H9 (cell line): ENCODE results near the gene VIM. TPM values are rescaled to one million over a fixed set of nuclear protein-coding genes. Genes with fewer than 3 reads are reported as not detected.

Experiments
- DNase-seq: peaks from one replicate; pipeline ENCODE4 v3.0.0-alpha.2; 2017
- H2AFZ ChIP-seq: one replicate; pipeline ENCODE4 v1.6.1; 2013; ENCODE audit warnings: mild to moderate bottlenecking, low read length, control low read depth, moderate library complexity
- H2AK5ac ChIP-seq: 2 replicates; pipeline ENCODE4 v1.6.1; 2013; ENCODE audit warnings: low read length, control low read depth, mixed read lengths; ENCODE audit not compliant: insufficient read length
- H2BK120ac ChIP-seq: one replicate; pipeline ENCODE4 v1.6.1; 2013; ENCODE audit warnings: low read depth, mild to moderate bottlenecking, low read length, control low read depth, inconsistent platforms; ENCODE audit not compliant: poor library complexity, severe bottlenecking
- H2BK12ac ChIP-seq: 2 replicates; pipeline ENCODE4 v1.6.1; 2013; ENCODE audit warnings: low read length, control low read depth, mixed read lengths, low read depth; ENCODE audit not compliant: insufficient read length
- H2BK15ac ChIP-seq: 2 replicates; pipeline ENCODE4 v1.6.1; 2013; ENCODE audit warnings: low read depth, low read length, control low read depth
- H2BK20ac ChIP-seq: one replicate; pipeline ENCODE4 v1.6.1; 2013; ENCODE audit warnings: low read depth, mild to moderate bottlenecking, low read length, control low read depth, inconsistent platforms; ENCODE audit not compliant: poor library complexity, severe bottlenecking
- H2BK5ac ChIP-seq: 2 replicates; pipeline ENCODE4 v1.6.1; 2013; ENCODE audit warnings: low read length, control low read depth, mixed read lengths; ENCODE audit not compliant: insufficient read length
- H3K14ac ChIP-seq: 2 replicates; pipeline ENCODE4 v1.6.1; 2013; ENCODE audit warnings: low read length, control low read depth; ENCODE audit not compliant: insufficient read depth
- H3K18ac ChIP-seq: 2 replicates; pipeline ENCODE4 v1.6.1; 2013; ENCODE audit warnings: low read depth, mild to moderate bottlenecking, mixed read lengths, low read length, control low read depth; ENCODE audit not compliant: insufficient read length
- H3K23ac ChIP-seq: 2 replicates; pipeline ENCODE4 v1.6.1; 2013; ENCODE audit warnings: low read length, control low read depth, mixed read lengths, low read depth; ENCODE audit not compliant: insufficient read length
- H3K23me2 ChIP-seq: 2 replicates; pipeline ENCODE4 v1.6.1; 2013; ENCODE audit warnings: low read depth, mild to moderate bottlenecking, mixed read lengths, low read length, control low read depth; ENCODE audit not compliant: insufficient read length, poor library complexity, severe bottlenecking
- H3K27ac ChIP-seq: 2 replicates; pipeline ENCODE4 v1.5.1; 2013; ENCODE audit warnings: low read length, control low read depth, mixed read lengths, low read depth; ENCODE audit not compliant: insufficient read length
- H3K27me3 ChIP-seq: 2 replicates; pipeline ENCODE4 v1.6.1; 2013; ENCODE audit warnings: low read length, control low read depth, inconsistent platforms; ENCODE audit not compliant: insufficient read depth
- H3K4ac ChIP-seq: 2 replicates; pipeline ENCODE4 v1.6.1; 2013; ENCODE audit warnings: low read depth, mild to moderate bottlenecking, control low read depth, inconsistent platforms, low read length, moderate library complexity
- H3K4me1 ChIP-seq: 2 replicates; pipeline ENCODE4 v1.6.1; 2013; ENCODE audit warnings: low read length, control low read depth, inconsistent platforms; ENCODE audit not compliant: insufficient read depth
- H3K4me2 ChIP-seq: 2 replicates; pipeline ENCODE4 v1.6.1; 2013; ENCODE audit warnings: low read length, control low read depth, mixed read lengths; ENCODE audit not compliant: insufficient read length, insufficient read depth
- H3K56ac ChIP-seq: 2 replicates; pipeline ENCODE4 v1.6.1; 2013; ENCODE audit warnings: low read depth, mild to moderate bottlenecking, mixed read lengths, low read length, control low read depth; ENCODE audit not compliant: insufficient read length
- H3K79me1 ChIP-seq: 2 replicates; pipeline ENCODE4 v1.6.1; 2013; ENCODE audit warnings: low read depth, mild to moderate bottlenecking, moderate library complexity, low read length, control low read depth, inconsistent platforms; ENCODE audit not compliant: insufficient read depth, poor library complexity, severe bottlenecking
- H3K79me2 ChIP-seq: 2 replicates; pipeline ENCODE4 v1.6.1; 2013; ENCODE audit warnings: low read length, control low read depth, inconsistent platforms; ENCODE audit not compliant: insufficient read depth
- H3K9ac ChIP-seq: 2 replicates; pipeline ENCODE4 v1.6.1; 2013; ENCODE audit warnings: low read length, control low read depth, mixed read lengths; ENCODE audit not compliant: insufficient read length; ENCODE audit errors: extremely low read depth
- H3K9me3 ChIP-seq: one replicate; pipeline ENCODE4 v1.6.1; 2013; ENCODE audit warnings: low read depth, low read length, inconsistent platforms; ENCODE audit not compliant: control insufficient read depth
- H3T11ph ChIP-seq: one replicate; pipeline ENCODE4 v1.6.1; 2013; ENCODE audit warnings: mild to moderate bottlenecking, low read length, control low read depth, inconsistent platforms
- H4K20me1 ChIP-seq: one replicate; pipeline ENCODE4 v1.6.1; 2013; ENCODE audit not compliant: control insufficient read depth, insufficient read length, insufficient read depth
- H4K5ac ChIP-seq: 2 replicates; pipeline ENCODE4 v1.6.1; 2013; ENCODE audit warnings: low read depth, mild to moderate bottlenecking, mixed read lengths, low read length, control low read depth; ENCODE audit not compliant: insufficient read length
- H4K8ac ChIP-seq: replicated peaks from 2 replicates; pipeline ENCODE4 v1.6.1; 2013; ENCODE audit warnings: low read length, control low read depth, mixed read lengths, low read depth; ENCODE audit not compliant: insufficient read length
- H4K91ac ChIP-seq: 2 replicates; pipeline ENCODE4 v1.6.1; 2013; ENCODE audit warnings: low read depth, mild to moderate bottlenecking, moderate library complexity, mixed read lengths, low read length, control low read depth; ENCODE audit not compliant: insufficient read length
- H3K27ac Mint-ChIP-seq, 3 experiments: 2 replicates in 2 of 3; 3 replicates in 1 of 3; pipeline ENCODE4 v1.8.0; 2020 to 2021; ENCODE audit warnings: mixed read lengths in 3 of 3, mild to moderate bottlenecking in 1 of 3, moderate library complexity in 1 of 3
- H3K27me3 Mint-ChIP-seq: 2 replicates; pipeline ENCODE4 v1.8.0; 2021; ENCODE audit warnings: low read depth, mild to moderate bottlenecking, moderate library complexity, mixed read lengths
- H3K36me3 Mint-ChIP-seq, 3 experiments: 2 replicates in 2 of 3; 3 replicates in 1 of 3; pipeline ENCODE4 v1.8.0; 2020 to 2021; ENCODE audit warnings: low read depth in 3 of 3, mixed read lengths in 3 of 3; ENCODE audit not compliant: insufficient read depth in 1 of 3
- H3K4me1 Mint-ChIP-seq, 2 experiments: 2 replicates each; pipeline ENCODE4 v1.8.0; 2020; ENCODE audit warnings: mixed read lengths in 2 of 2
- H3K4me3 Mint-ChIP-seq, 2 experiments: 2 replicates in 1 of 2; 3 replicates in 1 of 2; pipeline ENCODE4 v1.8.0; 2020 to 2021; ENCODE audit warnings: mild to moderate bottlenecking in 2 of 2, mixed read lengths in 2 of 2, moderate library complexity in 1 of 2
- H3K9me3 Mint-ChIP-seq, 2 experiments: 2 replicates in 1 of 2; 3 replicates in 1 of 2; pipeline ENCODE4 v1.8.0; 2020; ENCODE audit warnings: mild to moderate bottlenecking in 2 of 2, mixed read lengths in 2 of 2, moderate library complexity in 1 of 2
- CTCF ChIP-seq: fragments of 200-600 bp; sonication (generic); conservative IDR thresholded peaks from 3 replicates; pipeline ENCODE4 v1.8.0; 2021; ENCODE audit warnings: antibody characterized with exemption, mild to moderate bottlenecking
- WGBS: extraction: QIAGEN DNeasy Blood & Tissue Kit; methylation state at CpG from one replicate; pipeline ENCODE4 v1.1.7; 2013; ENCODE audit warnings: missing lambda C conversion rate, low lambda C conversion rate, mixed read lengths; ENCODE audit not compliant: insufficient read length; ENCODE audit errors: extremely low coverage; 5-methylcytosine and 5-hydroxymethylcytosine counted together
- total RNA-seq: library from RNA; stranded (reverse); gene quantifications from 2 replicates; pipeline ENCODE4 v1.2.1, GENCODE V29; 2021

VIM gene
- total RNA-seq, 1 experiment from 2014 or later, result 232 TPM

GRCh38 chr10:17196045-17196444, 32.0 kb upstream of the VIM start:
- H3K27me3 Mint-ChIP-seq, result no peaks in the 10 kb centered on the region
- no peak overlapping the region for H3K9ac ChIP-seq
- H4K91ac ChIP-seq, result no peak overlapping the region
- no peak overlapping the region for H3K23ac ChIP-seq
- no peak overlapping the region for H2BK5ac ChIP-seq
- peaks cover 2 to 7% of the 10 kb centered on the region in 2 experiments; a peak in 4 of 5 replicates for H3K9me3 Mint-ChIP-seq
- H3K56ac ChIP-seq, result no peak overlapping the region
- no peak overlapping the region for H3K18ac ChIP-seq
- no peak overlapping the region for H3K27ac Mint-ChIP-seq
- no peak overlapping the region for H3K27ac ChIP-seq
- H3K4me1 Mint-ChIP-seq, result peaks cover 47 to 50% of the 10 kb centered on the region in 2 experiments
- H3K27me3 ChIP-seq, result no peaks in the 10 kb centered on the region
- H4K5ac ChIP-seq, result no peak overlapping the region
- H3K4ac ChIP-seq, result no peak overlapping the region
- no peaks in the 10 kb centered on the region; the same call in 1 of the 2 replicates for H3K4me1 ChIP-seq
- peaks cover 0 to 6% (median 0%) of the 10 kb centered on the region in 3 experiments; a peak in 3 of 7 replicates for H3K36me3 Mint-ChIP-seq
- no peak overlapping the region for H3K14ac ChIP-seq
- H3K4me2 ChIP-seq, result no peak overlapping the region
- TF ChIP-seq CTCF, result no peak
- no peak overlapping the region for H2BK15ac ChIP-seq
- no peak for DNase-seq
- no peak overlapping the region for H2BK120ac ChIP-seq
- H3K79me1 ChIP-seq, result peaks cover 2% of the 10 kb centered on the region
- no peak overlapping the region for H3T11ph ChIP-seq
- H3K4me3 Mint-ChIP-seq, result no peak overlapping the region
- no CpG with 5 or more reads among the region's 2 CpGs for WGBS
- no peaks in the 10 kb centered on the region for H3K9me3 ChIP-seq
- no peak overlapping the region for H2AFZ ChIP-seq
- no peak overlapping the region for H2BK12ac ChIP-seq
- peaks cover 7% of the 10 kb centered on the region for H3K23me2 ChIP-seq
- no peak overlapping the region for H2AK5ac ChIP-seq
- no peak overlapping the region for H4K8ac ChIP-seq
- H3K79me2 ChIP-seq, result no peaks in the 10 kb centered on the region
- H2BK20ac ChIP-seq, result no peak overlapping the region
- H4K20me1 ChIP-seq, result no peaks in the 10 kb centered on the region
